GM19025 (cell line): Measurements from ENCODE around the gene DLG2.

Experiments used
- ATAC-seq: cut with Tn5 transposase; IDR thresholded peaks from one replicate; pipeline ENCODE4 v1.9.1; 2021; ENCODE audit warnings: mild to moderate bottlenecking, low read depth, moderate library complexity; ENCODE audit not compliant: unreplicated experiment

Gene DLG2

DNA sequence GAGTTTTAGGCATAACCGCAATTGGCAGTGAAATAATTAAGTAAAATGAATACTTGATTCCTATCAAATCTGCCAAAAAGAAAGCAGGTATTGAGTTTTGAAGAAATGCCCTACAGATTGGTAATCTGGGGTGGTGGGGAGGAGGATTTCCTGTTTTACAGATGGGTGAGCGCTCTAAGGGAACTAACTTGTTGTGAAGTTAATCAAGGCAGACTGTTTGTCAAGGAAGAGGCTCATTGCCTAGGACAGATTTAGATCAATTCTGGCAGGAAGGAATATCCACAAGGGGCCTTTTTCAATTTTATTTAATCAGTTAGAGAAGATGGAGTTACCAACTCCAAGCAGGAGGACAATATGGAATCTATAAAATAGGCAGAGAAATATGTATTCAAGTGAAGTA is 2069.5 kb downstream of the DLG2 start:
- no peak for ATAC-seq

- ATAC-seq: no peak
Observed at GRCh38 chr11:83554876-83555275, 2072.3 kb downstream of the DLG2 start.

DNA sequence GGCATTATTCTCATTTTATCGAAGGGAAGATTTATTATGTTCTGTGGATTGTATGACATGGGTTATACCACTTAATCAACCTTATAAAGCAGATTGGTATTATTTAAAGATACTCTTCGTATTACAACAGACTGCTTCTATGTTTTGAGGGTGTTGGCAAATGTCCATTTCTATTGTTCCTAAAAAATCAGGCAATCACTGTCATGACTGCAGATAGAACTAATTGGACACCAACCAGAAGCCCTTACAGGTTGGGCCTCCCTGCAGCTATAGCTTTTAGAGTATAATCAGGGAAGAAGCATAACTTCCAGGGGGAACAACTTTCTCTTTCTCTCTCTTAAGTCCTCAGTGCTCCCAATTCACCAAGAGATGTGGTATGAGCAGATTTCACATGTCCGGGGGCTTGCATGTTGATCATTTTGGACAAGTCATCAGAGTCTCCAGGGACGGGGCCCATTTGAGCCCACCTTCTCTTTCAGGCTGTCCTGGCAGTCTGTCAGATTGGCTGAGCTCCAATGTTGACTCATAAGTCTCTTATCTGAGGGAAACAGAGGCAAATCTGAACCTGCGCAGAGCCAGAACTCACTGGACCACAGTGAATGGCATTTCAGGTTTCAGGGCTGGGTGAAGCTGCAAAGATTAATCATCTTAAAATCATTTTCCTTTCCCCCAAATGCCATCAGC is 2077.0 kb downstream of the DLG2 start:
- no peak for ATAC-seq

DNA sequence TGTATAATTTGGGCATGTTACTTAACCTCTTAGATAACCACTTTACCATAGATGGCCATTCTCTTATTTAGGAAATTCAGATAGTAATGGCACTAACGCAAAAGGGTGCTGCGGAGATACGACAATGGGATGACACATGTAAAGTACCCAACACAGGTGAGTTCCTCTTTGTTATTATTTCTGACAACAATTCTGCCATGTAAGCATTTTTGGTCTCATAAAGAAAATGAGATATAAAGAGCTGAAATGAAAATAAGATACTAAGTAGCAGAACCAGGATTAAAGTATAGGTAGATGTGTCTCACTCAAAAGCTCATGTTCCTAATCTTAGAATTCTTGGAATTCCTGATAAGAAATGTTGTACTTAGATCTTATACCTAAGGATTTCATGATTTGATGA is 2080.8 kb downstream of the DLG2 start:
- ATAC-seq: no peak

- ATAC-seq: no peak
Observed at GRCh38 chr11:83545494-83546260, 2081.5 kb downstream of the DLG2 start.

DNA sequence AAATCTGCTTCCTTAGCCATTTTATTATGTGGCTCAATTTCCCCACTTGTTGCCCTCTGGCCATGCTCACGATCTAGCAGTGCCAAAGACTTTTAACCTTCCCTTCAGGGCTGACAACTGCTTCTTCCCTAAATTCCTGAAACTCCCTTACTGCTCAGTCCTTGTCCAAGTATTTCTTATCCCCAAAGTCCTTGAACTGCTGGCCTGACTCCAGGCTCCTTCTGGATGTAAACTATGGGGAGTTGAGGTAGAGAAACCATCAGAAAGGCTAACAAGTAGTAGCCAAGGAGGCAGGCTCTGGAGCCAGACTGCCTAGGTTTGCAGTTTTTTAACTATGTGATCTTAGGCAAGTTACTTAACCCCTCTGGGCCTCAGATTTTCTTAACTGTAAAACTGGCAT is 2082.3 kb downstream of the DLG2 start:
- no peak for ATAC-seq

GRCh38 chr11:83543706-83544439 is 2083.3 kb downstream of the DLG2 start:
- no peak for ATAC-seq

- ATAC-seq: no peak
Observed at GRCh38 chr11:83542861-83543260, 2084.3 kb downstream of the DLG2 start.

DNA sequence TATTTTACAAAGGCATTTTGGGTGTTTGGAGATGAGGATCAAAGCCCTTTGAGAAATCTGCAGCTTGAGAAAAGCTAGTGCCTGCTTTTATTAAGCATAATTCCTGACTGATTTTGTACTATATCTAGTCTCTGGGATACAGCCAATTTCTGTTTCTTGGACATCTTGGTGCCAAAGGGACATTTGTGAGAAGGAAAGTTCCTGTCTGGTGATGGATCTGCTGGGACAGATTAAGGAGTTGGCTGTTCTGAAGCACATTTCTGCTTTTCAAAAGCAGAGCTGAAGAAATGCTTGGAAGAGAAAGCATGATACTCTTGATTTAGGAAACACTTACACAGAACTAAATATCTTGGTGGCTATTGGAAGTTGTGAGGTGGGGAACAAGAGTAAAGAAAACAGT is 2086.4 kb downstream of the DLG2 start:
- no peak for ATAC-seq

- no peak for ATAC-seq
Observed at GRCh38 chr11:83540112-83540675, 2086.9 kb downstream of the DLG2 start.

DNA sequence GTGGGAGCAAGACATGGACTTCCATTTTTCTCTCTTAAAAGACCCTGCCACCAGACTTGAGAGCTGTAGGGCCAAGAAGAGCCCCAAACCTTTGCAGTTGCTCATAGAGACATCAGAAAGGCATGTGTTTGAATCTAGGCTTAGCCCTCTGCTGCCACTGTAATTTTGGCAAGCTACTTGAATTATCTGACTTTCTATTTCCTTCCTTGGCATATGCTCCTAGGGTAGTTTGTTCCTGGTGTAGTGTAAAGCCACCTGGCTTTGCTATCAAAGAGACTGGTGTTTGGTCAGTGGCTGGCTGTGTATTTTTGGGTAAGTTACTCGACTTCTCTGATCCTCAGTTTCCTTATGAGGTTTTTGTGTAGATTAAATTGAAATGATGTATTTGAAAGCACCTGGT is 2088.9 kb downstream of the DLG2 start:
- ATAC-seq: no peak

DNA sequence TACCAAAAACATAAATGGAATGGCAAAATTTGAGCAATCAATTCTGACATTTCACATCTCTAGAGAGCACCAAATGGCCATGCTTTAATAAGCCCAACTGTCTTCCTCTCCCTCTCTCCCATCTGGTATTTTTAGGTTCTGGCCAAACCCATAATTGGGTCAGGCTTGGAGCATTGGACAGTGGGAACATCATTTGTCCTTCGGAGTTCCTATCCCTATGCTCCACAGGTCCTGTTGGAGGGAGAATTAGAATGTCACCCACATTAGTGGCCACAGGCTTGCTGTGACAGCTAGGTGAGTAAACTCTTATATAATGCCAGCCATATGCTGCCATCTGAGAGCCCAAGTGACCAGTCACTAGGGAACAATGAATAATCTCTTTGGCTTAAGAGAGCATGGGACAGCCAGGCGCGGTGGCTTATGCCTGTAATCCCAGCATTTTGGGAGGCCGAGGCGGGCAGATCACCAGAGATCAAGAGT is 2090.0 kb downstream of the DLG2 start:
- ATAC-seq: no peak

- no peak for ATAC-seq
Observed at GRCh38 chr11:83533166-83533565, 2094.0 kb downstream of the DLG2 start.

- no peak for ATAC-seq
Observed at GRCh38 chr11:83528877-83529276, 2098.3 kb downstream of the DLG2 start.

GRCh38 chr11:83528225-83528624 is 2098.9 kb downstream of the DLG2 start:
- no peak for ATAC-seq

DNA sequence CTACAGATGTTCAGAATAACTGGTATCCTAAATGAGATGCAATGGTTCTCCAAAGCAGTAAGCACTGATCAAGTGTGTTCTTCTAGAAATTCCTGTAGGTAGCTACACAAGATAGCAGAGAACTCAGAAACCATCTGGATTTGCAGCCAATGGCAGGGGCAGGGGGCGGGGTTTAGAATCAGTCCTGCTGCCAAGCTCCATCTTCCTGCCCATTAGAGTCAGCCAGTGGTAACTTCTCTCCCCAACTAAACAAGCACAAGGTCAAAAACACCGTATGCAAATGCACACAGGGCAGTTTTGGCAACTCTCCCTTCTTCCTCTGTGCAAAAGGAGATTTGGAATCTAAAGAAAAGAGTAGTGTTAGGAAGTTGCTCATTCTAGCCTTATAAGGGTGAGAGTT is 2103.5 kb downstream of the DLG2 start:
- ATAC-seq: no peak

DNA sequence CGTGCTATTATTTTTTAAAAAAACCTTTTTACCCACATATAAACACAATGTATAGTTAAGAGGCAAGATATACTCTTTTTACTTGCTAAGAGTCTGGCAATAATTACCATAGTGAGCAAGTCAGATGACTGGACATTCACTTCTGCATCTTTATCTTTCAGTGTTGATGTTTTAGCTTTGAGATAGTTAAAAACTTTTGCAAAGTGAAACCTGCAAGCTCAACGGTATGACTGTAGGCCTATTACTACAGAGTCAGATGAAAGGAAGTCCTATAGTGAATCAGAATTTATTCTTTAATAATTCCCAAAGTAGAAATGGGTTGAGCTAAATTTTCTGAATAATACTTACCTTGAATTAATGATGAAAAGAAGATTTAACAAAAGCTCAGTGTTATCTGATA is 2104.2 kb downstream of the DLG2 start:
- no peak for ATAC-seq

- no peak for ATAC-seq
Observed at GRCh38 chr11:83521647-83522596, 2105.2 kb downstream of the DLG2 start.

DNA sequence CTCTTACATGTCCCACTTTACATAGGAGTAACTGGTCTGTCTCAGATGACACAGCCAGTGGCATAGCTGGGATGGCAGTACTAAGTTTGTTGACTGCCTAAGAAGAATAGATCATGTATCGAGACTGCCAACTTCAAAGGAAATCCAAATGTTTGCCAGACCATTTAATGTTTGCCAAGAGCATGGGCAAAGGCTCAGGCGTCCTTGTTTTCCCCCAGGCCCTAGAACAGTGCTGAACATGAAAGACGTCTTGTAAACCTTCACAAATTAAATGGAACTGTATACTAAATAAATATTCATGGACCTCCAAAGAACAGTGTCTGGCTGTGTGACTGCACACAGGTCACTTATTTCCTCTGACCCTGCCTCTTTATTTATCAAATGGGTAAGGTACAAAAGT is 2106.3 kb downstream of the DLG2 start:
- no peak for ATAC-seq

- no peak for ATAC-seq
Observed at GRCh38 chr11:83511646-83512045, 2115.5 kb downstream of the DLG2 start.
